AG09309 (cell line): ENCODE measurements around the gene NIPBL.

Experiments used
- DNase-seq: peaks from one replicate; pipeline ENCODE4 v3.0.0-alpha.2; 2010; ENCODE audit warnings: low read depth
- H3K4me3 ChIP-seq: 2 replicates; pipeline ENCODE4 v1.5.1; 2011; ENCODE audit warnings: mild to moderate bottlenecking, low read depth, low read length, moderate library complexity; ENCODE audit not compliant: control insufficient read depth
- TF ChIP-seq, protein P1 (sequence below): IDR thresholded peaks from 2 replicates; pipeline ENCODE4 v1.5.1; 2011; ENCODE audit warnings: mild to moderate bottlenecking, low read depth, low read length, inconsistent platforms; ENCODE audit not compliant: insufficient read depth, control insufficient read depth; ENCODE audit errors: missing control alignments

Gene NIPBL

DNA sequence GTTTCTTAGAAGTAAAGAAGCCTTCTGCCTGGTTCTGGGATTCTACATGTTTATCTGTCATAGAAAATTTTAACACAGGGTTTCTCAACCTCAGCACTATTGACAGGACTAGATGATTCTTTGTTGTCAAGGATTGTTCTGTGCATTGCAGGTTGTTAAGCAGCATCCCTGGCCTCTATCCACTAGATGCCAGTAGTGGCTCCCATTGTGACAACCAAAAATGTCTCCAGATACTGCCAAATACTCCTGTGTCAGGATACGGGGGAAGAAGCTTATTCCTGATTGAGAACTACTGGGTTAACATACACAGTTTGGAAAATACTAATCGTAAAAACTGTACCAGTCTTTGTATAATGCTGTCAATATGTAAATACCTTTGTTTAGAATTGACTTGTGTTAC lies 167.1 kb downstream of the NIPBL start:
- no peak overlapping the region for H3K4me3 ChIP-seq
- DNase-seq: no peak
- TF ChIP-seq, protein P1, sequence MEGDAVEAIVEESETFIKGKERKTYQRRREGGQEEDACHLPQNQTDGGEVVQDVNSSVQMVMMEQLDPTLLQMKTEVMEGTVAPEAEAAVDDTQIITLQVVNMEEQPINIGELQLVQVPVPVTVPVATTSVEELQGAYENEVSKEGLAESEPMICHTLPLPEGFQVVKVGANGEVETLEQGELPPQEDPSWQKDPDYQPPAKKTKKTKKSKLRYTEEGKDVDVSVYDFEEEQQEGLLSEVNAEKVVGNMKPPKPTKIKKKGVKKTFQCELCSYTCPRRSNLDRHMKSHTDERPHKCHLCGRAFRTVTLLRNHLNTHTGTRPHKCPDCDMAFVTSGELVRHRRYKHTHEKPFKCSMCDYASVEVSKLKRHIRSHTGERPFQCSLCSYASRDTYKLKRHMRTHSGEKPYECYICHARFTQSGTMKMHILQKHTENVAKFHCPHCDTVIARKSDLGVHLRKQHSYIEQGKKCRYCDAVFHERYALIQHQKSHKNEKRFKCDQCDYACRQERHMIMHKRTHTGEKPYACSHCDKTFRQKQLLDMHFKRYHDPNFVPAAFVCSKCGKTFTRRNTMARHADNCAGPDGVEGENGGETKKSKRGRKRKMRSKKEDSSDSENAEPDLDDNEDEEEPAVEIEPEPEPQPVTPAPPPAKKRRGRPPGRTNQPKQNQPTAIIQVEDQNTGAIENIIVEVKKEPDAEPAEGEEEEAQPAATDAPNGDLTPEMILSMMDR: no peak

DNA sequence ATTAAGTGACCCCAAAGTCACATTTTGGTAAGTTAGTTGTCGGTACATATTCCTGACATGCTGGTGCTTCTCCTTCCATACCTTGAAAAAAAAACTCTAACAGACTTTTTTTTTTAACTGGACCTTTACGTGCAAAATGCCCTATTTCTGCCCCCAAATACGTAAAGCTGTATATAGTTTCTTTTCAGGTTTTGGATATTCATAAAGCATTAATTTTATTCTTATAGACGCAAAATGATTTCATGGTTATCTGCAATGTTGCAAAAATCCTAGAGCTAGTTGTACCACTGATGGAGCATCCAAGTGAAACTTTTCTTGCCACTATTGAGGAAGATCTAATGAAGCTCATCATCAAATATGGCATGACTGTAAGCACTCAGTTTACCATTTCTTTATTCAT lies 167.6 kb downstream of the NIPBL start:
- DNase-seq: no peak
- TF ChIP-seq, protein P1: no peak
- H3K4me3 ChIP-seq: no peak overlapping the region

DNA sequence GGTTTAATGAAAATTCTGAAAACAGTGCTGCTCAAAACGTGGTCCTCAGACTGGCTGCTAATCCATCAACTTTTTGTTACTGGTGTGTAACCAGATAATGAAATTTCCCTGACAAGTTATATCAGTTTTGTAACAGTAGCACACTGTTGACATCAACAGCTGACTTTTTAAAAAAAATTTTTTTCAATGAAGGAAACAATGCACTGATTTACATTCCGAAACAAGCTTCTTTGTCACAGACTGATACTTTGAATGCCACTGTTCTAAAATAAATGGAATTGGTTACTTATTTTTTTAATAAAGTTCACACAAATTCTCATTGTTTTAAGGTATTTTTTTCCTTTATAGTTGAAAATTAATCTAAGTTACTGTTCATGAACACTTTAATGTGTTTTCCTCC lies 169.1 kb downstream of the NIPBL start:
- H3K4me3 ChIP-seq: no peak overlapping the region
- DNase-seq: no peak
- TF ChIP-seq, protein P1: no peak

DNA sequence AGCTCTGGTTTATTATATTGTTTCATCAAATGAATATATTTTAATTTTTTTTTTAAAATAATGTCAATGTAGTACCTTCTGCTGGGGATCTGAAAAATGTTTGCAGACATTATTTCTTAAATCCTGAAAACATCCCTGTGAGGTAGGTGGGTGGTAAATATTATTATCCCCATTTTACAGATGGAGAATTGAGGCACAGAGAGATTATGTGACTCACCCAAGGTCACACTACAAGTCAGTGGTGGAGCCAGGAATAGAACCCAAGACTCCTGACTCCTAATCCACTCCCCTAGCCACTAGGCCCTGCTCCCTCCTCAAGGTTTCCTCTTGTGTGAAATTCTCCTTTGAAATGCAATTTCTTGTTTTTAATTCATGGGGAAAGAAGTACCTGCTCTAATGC lies 171.4 kb downstream of the NIPBL start:
- H3K4me3 ChIP-seq: no peak overlapping the region
- DNase-seq: no peak
- TF ChIP-seq, protein P1: no peak

DNA sequence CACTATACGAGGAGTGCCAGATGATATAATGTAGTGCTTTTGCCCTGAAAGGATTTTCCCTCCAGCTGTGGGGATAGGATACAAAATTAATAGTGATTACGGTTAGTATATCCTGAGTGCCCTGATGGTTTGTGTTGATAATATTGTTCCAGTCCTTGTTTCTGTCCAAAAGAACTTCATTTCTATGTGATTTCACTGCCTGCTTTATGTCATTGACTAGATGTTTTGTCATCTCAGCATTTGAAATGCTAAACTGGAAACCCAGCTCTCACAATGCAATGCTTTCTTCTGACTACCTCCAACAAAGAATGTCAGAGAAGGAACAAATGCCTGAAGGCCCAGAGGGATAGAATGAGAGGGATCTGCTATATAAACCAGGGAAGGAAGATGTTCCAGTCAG lies 177.8 kb downstream of the NIPBL start:
- DNase-seq: no peak
- H3K4me3 ChIP-seq: no peak overlapping the region

DNA sequence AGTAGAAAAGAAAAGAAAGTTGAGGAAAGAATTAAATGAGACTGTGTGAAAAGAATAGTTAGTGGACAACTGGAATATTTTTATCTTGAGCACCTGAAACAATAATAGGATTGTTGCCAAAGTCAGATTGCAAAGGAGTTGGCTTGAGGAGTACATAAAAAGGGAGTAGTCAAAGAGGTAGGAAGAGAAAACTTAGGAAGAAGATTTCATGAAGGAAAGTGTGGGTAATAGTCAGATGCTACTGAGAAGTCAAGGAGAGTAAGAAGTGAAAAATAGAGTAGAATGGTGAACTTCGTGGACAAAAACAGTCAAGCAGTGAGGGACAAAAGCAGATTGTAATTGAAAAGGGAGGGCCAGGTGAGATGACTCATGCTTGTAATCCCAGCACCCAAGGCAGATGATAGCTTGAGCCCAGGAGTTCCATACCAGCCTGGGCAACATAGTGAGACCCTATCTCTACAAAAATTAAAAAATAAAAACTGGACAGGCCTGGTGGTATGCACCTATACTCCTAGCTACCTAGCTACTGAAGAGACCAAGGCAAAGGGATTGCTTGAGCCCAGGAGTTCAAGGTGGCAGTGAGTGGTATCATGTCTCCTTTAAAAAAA lies 178.9 kb downstream of the NIPBL start:
- TF ChIP-seq, protein P1: no peak
- no peak for DNase-seq
- H3K4me3 ChIP-seq: no peak overlapping the region

More for the DNA sequence above, 177.8 kb downstream of the NIPBL start:
- TF ChIP-seq, protein P1: no peak

DNA sequence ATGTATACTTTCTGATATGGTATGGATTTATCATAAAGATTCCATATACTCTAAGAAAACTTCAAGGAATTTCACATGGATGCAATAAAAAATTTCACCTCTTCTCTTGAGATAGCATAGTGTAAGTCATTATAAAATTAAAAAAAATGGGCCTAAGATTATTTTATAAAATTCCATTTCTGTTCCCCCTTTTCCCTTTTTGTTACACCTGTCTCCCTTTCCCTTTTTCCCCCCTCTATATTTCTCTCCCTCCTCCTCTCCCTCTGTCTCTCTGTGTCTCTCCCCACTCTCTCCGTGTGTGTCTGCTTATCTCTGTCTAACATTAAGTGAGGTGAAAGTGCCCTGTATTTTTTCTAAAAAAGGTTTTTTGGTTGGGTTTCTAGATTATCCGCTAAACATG lies 180.2 kb downstream of the NIPBL start:
- TF ChIP-seq, protein P1: no peak
- no peak overlapping the region for H3K4me3 ChIP-seq
- no peak for DNase-seq
